GM12872 (cell line): ENCODE results near the gene TLX1.

Experiments
- TF ChIP-seq, protein P1 (sequence below): IDR thresholded peaks from 3 replicates; pipeline ENCODE4 v1.5.1; 2011; ENCODE audit warnings: low read depth, mild to moderate bottlenecking, low read length, moderate library complexity; ENCODE audit not compliant: insufficient read depth

TLX1 gene

DNA sequence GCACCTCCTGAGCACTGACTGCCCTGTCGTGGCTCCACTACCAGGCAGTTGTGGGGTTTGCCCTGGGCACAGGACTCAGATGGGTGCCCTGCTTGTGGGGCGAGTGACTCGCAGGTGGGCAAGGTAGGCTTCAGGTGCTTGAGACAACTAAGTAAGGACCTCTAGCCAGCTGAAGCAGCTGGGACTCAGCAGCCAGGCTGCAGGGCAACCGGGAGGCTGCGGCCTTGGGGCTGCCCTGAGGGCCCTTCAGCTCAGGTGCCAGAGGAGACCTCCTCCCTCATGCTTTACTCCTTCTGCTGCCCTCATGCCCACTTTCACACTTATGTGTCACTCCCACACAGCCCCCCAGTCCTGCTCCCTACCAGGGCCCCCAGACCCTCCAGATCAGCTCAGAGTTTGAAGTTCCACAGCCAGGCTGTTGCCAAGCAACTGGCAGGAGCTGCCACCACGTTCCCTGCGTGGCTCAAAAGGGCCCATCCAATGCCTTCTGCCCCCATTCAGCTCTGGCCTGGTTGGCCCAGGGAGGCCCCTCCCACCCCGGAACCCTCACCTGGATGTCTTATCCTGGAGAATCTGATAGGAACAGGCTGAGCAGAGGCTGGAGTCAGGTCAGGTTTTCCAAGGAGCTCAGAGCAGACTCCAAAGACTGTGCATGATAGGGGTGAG lies 10.0 kb downstream of the TLX1 start:
- TF ChIP-seq, protein P1, sequence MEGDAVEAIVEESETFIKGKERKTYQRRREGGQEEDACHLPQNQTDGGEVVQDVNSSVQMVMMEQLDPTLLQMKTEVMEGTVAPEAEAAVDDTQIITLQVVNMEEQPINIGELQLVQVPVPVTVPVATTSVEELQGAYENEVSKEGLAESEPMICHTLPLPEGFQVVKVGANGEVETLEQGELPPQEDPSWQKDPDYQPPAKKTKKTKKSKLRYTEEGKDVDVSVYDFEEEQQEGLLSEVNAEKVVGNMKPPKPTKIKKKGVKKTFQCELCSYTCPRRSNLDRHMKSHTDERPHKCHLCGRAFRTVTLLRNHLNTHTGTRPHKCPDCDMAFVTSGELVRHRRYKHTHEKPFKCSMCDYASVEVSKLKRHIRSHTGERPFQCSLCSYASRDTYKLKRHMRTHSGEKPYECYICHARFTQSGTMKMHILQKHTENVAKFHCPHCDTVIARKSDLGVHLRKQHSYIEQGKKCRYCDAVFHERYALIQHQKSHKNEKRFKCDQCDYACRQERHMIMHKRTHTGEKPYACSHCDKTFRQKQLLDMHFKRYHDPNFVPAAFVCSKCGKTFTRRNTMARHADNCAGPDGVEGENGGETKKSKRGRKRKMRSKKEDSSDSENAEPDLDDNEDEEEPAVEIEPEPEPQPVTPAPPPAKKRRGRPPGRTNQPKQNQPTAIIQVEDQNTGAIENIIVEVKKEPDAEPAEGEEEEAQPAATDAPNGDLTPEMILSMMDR: no peak

DNA sequence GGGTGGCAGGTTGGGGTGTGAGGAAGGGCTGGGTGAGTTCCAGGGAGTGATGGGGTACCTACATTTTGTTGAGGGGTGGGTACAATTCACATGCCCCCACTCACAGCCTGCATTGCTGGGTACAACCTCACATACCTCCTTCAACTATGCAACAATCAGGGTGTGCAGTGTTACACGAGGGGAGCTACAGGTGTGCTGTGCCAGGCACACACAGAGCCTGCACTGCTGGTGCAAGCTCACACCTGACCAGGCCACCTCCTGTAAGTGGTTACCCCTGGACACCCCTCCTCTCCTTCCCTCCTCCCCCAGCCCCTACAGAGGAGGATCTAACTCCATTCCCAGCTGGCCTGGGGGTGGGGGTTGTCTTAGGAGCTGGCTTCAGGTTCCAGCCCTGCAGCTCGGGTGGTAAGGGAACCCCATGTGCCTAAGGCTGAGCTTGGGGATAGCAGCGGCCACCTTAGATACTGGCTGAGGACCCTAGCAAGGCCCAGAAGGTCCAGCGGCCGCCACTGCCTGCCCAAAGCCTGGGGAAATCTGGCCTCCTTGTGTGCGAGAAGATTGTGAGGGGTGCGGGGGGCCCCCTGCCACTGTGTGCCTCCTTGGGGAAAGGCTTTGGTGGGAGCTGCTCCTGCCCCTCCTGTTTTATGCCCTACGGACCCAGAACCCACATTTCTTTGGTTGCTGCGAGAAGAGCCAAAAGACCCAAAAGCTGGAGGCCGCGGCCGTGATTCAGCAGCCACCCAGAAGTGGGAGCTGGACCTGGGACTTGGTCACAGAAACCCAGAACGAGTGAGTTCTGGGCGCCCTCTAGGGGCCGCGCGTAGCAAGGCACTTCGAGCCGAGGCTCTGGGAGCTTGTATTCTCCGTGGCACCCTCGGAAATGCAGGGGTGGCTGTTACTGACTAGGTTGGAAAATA lies 10.8 kb downstream of the TLX1 start:
- TF ChIP-seq, protein P1: peak; percentile 98

DNA sequence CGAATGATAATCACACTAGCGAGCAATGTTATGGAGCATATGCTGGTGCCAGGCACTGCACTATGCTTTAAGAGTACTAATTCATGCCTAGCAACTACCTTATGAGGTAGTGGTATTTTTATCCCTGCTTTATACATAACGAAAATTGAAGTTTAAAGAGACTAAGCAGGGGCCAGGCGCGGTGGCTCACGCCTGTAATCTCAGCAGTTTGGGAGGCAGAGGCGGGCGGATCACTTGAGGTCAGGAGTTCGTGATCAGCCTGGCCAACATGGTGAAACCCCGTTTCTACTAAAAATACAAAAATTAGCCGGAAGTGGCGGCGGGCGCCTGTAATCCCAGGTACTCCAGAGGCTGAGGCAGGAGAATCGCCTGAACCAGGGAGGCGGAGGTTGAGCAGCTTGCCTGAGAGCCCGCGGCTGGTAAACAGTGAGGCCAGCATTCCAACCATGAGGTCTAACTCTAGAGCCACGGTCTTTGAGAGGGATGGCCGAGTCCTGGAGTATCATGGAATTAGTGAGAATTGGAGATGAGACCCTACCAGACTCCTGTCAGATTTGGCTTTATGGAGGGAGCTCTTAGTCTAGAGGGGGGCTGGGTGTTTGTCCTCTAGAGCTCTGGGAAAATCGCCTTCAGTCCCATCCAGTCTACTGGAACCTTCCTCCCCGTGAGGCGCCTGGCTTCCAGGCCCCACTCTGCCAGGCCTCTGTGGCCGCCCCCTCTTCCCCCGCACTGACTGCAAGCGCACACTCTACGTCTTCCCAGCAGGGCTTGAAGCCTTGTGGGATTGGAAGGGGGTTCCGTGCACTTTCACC lies 11.6 kb downstream of the TLX1 start:
- TF ChIP-seq, protein P1: no peak

DNA sequence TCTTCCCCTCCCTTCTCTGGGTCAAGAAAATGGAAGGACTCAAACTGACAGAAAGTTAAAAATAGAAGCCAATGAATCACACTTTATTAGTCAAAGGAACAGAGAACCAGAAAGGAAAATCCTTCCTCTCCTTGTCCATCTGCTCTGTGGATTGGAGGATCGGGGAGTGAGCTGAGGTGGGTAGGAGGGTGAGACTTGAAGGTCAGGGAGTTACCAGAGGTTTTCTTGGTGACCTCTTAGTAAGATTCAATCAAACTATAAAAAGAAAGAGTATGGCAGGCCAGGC lies 12.2 kb downstream of the TLX1 start:
- TF ChIP-seq, protein P1: no peak

DNA sequence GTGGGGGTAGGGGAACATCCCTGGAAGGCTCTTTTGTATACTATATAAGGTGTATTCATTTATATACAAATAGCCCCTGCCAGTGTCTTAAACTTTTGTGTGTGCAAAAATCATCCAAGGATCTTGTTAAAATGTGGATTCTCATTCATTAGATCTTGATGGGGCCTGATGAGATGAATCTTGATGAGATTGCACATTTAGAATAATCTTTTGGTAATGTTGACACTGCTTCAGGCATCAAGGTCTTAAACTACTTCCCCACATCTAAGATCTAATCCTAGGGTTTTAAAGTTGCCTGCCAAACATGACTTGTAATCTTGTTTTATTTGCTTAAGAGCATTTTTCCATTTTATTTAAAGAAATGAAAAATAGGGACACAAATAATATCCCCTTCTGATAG lies 13.0 kb downstream of the TLX1 start:
- TF ChIP-seq, protein P1: no peak

DNA sequence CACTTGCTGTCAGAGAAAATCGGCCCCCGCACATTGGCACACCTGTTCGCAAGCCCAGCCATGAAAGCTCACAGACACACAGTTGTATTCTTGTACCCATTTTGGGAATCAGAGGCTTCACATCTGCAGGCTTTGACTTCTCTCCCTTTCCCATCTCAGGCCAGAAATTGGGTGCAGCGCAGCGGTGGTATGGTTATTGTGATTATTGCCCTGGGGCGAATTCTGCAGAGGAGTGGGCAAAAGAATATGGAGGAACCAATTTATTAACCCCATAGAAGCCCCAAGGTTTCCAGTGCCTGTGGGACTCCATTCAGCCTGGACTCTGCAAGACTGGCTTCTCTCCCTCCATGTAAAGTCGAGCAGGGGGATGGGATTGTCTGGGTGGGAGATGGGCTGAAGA lies 14.0 kb downstream of the TLX1 start:
- TF ChIP-seq, protein P1: no peak
